Gastroesophageal sphincter (tissue), 3 donors: Measurements from ENCODE around the gene TMEM221.

ENCODE experiments used
- EP300 ChIP-seq: sonication (generic); formaldehyde crosslinking; IDR thresholded peaks from one replicate; pipeline ENCODE4 v1.6.1; 2017; ENCODE audit warnings: antibody characterized with exemption, mild to moderate bottlenecking
- POLR2A ChIP-seq, 2 donors: fragments of 450-650 bp; IDR thresholded peaks; one replicate each; pipeline ENCODE4 v1.6.1; 2017; ENCODE audit warnings: antibody characterized with exemption in 2 of 2, mild to moderate bottlenecking in 2 of 2, moderate library complexity in 1 of 2
- POLR2AphosphoS5 ChIP-seq: sonication (generic); formaldehyde crosslinking; IDR thresholded peaks from one replicate; pipeline ENCODE4 v1.6.1; 2017; ENCODE audit warnings: antibody characterized with exemption
- TF ChIP-seq, protein P1 (sequence below), 4 experiments: fragments of 200-600 bp in 2 of 4; fragments of 450-650 bp in 2 of 4; sonication (generic) in 1 of 4; IDR thresholded peaks; one replicate each; pipeline ENCODE4 v1.5.1; 2017 to 2019; ENCODE audit warnings: antibody characterized with exemption in 4 of 4, mild to moderate bottlenecking in 2 of 4, moderate library complexity in 2 of 4

DNA sequence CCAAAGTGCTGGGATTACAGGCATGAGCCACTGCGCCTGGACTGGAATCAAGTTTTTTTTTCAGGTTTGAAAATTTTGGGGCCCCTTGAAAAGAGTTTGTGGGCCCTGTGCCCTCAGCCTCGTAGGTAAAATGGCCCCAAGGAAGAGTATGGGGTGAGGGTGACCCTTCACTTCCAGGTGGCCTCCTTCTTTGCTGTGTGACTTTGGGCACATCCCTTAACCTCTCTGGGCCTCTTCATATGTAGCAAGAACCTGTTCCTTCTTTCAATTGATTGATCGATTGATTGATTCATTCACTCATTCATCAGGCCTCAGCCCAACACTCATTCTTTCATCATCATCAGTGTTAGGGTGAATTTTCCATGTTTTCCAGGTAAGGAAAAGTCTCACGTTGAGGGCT is 3.4 kb upstream of the TMEM221 start:
- TF ChIP-seq, protein P1, sequence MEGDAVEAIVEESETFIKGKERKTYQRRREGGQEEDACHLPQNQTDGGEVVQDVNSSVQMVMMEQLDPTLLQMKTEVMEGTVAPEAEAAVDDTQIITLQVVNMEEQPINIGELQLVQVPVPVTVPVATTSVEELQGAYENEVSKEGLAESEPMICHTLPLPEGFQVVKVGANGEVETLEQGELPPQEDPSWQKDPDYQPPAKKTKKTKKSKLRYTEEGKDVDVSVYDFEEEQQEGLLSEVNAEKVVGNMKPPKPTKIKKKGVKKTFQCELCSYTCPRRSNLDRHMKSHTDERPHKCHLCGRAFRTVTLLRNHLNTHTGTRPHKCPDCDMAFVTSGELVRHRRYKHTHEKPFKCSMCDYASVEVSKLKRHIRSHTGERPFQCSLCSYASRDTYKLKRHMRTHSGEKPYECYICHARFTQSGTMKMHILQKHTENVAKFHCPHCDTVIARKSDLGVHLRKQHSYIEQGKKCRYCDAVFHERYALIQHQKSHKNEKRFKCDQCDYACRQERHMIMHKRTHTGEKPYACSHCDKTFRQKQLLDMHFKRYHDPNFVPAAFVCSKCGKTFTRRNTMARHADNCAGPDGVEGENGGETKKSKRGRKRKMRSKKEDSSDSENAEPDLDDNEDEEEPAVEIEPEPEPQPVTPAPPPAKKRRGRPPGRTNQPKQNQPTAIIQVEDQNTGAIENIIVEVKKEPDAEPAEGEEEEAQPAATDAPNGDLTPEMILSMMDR (IDR thresholded peaks at IDR 0.05): no peak
- no peak for TF ChIP-seq EP300
- TF ChIP-seq POLR2A (IDR thresholded peaks at IDR 0.05): no peak
- no peak for TF ChIP-seq POLR2AphosphoS5
